SW480 (cell line): Measurements from ENCODE around the gene COX20.
"Not testable (repeated sequence)": the region's sequence is repeated elsewhere in the genome, so short reads cannot be mapped to it uniquely, and the experiment has no call there.

Experiments
- DNase-seq: peaks from one replicate; pipeline ENCODE4 v3.0.0-alpha.2; 2016; ENCODE audit warnings: low spot score

Gene COX20

GRCh38 chr1:244822878-244823277 is 12.6 kb upstream of the COX20 start:
- no peak for DNase-seq

GRCh38 chr1:244826712-244827111 is 8.7 kb upstream of the COX20 start:
- no peak for DNase-seq

DNA sequence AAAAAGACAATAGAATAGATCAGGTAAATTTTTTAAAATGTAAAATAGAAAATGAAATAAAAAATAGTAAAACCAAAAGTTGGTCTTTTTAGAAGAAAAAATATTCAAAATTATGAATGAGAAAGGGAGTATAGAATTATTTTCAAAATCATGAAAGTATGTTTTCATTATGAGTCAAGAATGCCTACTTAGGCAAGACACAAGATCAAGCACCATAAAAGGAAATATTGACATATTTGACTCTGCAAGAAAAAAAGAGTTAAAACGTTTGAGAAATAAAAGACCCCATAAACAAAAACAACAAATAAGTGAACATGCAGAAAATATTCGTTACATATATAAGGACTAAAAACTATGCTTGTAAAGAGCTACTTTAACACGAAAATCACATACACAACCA is 4.8 kb upstream of the COX20 start:
- DNase-seq: no peak

- DNase-seq: not testable (repeated sequence)
These were observed 2.2 kb upstream of the COX20 start for GRCh38 chr1:244833260-244833659.

DNA sequence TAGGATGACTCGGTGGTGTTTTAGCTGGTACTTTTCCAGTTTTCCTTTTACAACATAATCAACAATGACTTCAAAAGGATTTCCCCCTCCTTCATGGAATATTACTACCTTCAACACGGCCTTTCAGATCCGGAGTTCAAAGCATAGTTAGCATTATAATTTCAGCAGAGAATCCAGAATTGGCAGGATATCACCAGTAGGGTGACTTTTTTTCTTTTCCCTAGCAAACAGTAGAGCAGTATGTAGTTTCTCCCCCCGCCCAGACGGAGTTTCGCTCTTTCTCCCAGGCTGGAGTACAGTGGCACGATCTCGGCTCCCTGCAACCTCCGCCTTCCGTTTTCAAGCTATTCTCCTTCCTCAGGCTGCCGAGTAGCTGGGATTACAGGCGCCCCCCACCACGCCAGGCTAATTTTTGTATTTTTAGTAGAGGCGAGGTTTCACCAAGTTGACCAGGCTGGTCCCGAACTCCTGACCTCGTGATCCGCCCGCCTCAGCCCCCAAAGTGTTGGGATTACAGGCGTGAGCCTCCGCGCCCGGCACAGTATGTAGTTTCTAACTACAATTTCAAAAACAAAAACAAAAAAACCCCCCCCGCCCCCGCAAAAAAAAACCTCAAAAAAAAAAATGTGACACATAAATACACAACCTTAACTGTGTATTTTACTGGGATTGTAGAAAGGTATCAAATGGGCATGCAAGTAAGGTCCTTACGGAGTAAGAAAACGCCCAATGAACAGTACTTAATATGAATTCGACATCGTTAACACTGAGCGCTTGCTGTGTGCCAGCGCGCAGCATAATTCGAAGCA is 1.5 kb upstream of the COX20 start:
- peak; percentile 98 for DNase-seq

DNA sequence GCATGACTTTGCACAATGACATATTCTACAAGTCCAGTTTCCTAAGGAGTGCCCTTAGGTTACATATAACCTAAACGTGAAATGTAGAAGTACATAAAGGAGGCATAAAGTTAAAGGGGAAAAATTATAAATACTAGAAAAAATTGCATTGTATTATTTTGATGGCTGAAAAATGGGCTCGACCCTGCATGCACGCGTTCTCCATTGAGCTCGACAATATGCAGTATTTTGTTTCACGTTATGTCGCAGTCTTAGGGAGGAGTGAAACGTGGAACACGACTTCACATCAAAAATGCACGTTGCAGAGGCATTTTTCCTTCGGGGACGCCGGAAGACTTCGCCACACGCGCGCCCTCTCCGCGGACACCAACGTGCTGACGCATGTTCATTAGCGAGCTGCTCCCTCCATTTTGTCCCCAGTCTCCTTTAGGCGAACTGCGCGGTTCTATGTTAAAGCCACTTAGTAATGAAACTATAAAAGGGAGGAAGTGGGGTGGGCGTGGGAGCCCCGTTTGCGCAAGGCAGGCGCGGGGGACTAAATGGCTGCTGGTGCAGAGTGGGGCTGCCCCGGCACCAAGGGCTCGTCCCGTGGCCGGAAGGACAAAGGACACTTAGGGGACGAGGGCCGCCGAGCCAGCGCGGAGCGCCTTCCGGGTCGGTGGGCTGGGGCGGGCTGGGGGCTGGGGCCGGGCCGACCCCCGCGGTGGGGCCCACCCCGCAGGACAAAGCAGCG is 749 bp upstream of the COX20 start:
- DNase-seq: peak; percentile 97

GRCh38 chr1:244836135-244836521 is 670 bp downstream of the COX20 start:
- DNase-seq: peak; percentile 43

- DNase-seq: no peak
These were observed 1.1 kb downstream of the COX20 start for GRCh38 chr1:244836584-244836983.

DNA sequence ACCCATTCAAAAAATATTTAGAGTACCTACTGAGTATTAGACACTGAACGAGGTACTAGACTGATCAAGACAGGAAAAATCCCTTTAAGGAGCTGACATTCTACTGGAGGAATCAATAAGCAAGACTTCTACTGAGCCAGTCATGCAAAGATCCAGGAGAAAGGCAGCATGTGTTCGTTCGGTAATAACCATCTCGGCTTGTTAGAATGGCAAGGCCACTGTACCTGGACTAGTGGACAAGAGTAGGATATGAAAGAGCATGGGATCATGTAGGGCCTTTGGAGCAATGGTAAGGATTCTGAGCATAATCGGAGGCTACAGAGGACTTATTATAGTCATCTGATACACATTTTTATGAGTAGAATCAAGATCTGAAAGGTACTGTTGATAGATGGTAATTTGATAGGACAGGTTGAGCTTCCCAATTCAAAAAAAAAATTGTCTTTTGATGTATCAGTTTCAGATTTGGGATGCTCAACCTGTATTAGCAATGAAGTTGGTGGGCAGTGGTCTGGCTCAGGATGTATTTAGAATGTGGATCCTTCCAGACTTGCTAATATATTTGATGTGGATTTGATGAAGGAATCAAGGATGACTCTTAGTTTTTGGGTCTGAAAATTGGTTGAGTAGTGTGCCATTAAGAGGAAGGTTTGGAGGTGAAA is 2.3 kb downstream of the COX20 start:
- DNase-seq: peak; percentile 48

GRCh38 chr1:244839656-244840055 is 4.2 kb downstream of the COX20 start:
- DNase-seq: no peak

- no peak for DNase-seq
These were observed 4.8 kb downstream of the COX20 start for GRCh38 chr1:244840219-244840794.

DNA sequence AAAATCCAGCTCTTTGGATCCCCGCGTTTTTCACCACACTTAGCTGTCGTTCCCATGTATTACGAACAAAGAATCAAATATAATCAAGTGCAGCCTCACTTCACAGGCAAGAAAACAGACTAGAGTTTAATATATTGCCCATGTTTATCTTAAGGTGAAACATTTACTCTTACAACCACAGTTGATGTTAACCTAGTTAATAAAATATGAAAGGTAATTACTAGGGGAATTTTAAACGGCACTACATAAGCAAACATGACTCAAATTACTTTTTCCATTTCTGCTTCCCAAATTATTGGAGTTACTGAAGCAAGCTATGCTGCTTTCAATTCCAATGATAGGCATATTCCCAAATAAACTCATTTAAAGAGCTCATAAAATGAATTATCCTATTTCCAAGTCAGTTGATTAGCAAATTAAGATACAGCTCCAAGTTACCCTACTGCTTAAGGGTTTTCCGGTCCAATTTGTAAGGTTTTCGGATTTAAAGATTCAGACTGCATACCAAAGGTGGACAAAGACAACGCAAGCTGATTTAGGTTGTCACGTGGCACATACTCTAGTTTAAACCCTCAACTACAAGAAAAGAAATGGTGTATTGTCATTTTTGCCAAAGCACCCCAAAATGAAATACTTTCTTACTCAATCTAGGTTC is 5.9 kb downstream of the COX20 start:
- DNase-seq: no peak

GRCh38 chr1:244843148-244843978 is 7.9 kb downstream of the COX20 start:
- DNase-seq: no peak

DNA sequence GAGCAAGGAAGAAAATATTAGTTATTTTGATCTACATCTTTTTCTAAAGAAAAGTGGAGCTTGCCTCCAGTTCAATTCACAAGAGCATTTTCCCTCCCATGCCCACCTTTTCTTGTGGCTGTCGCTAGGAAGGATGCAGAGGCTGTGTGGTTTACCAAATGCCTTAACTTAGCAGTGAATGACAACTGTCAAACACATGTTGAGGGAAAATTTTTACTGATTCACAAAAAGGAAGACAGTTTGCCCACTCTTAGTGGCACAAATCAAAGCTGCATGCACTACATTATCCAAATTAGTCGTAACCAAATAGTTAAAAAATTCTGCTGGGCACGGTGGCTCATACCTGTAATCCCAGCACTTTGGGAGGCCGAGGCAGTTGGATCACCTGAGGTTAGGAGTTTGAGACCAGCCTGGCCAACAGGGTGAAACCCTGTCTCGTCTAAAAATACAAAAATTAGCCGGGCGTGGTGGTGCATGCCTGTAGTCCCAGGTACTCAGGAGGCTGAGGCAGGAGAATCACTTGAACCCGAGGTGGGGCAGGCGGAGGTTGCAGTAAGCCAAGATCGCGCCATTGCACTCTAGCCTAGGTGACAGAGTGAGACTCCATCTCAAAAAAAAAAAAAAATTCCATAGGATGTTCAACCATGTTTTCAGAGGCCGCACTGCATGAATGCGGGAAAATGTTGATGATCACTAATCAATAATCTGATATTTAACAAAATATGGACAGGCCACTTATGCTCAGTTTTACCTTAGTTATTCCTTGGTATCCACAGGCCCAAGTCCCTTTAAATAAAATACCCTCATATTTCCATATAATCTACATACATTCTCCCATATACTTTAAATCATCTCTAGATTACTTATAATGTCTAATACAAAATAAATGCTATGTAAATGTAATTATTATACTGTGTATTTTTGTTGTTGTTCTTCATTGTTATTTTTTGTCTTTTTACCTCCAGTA is 9.0 kb downstream of the COX20 start:
- DNase-seq: no peak

DNA sequence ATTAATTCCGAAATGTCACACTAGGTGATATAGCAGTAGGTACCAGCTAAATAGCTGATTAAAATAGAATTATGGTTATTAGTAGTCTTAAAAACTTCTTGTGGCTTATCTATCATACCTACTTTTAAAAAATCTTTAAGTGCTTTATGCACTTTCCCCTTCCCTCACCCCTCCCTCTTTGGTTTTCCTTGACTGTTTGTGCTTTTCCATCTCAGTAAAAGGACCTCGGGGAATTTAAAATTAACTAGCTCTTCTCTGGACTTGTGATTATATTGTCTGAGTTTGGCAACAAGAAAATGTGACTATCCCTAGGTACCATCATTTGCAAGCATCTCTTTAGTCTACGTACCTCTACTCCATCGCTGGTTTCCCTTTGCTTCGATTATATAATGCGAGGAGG is 11.2 kb downstream of the COX20 start:
- DNase-seq: no peak

- DNase-seq: no peak
These were observed 13.9 kb downstream of the COX20 start for GRCh38 chr1:244849189-244849866.

GRCh38 chr1:244850099-244850852 is 14.8 kb downstream of the COX20 start:
- no peak for DNase-seq

GRCh38 chr1:244850896-244851295 is 15.4 kb downstream of the COX20 start:
- DNase-seq: no peak
